Endothelial cell of umbilical vein (primary cell): Measurements from ENCODE around the gene C17orf58. TPM values are rescaled to one million over a fixed set of nuclear protein-coding genes. Genes with fewer than 3 reads are reported as not detected.

Experiments
- BruUV-seq: library from RNA; stranded (reverse); fragments of 400-500 nt; replicated peaks from 2 replicates; lab custom pipeline; 2021; lab: Mats Ljungman, UMichigan
- CTCF ChIA-PET: fragments of 300-600, 350-600 bp; sonication (Branson Sonifier 250); formaldehyde crosslinking; loops from one replicate; lab custom pipeline; 2021; ENCODE audit warnings: antibody characterized with exemption, inconsistent platforms; lab: Charles Lee
- POLR2A ChIA-PET: fragments of 300-600, 350-600 bp; sonication (Branson Sonifier 250); formaldehyde crosslinking; loops from one replicate; lab custom pipeline; 2021; ENCODE audit warnings: antibody characterized with exemption, inconsistent platforms; lab: Charles Lee
- DNase-seq: peaks from one replicate; pipeline ENCODE4 v3.0.0-alpha.2; 2011; ENCODE audit warnings: low read depth, low spot score
- FAIRE-seq: peaks from 2 replicates; lab custom pipeline; 2011; peaks lifted over from hg19 to GRCh38; lab: Jason Lieb, UNC
- H2AFZ ChIP-seq: 2 replicates; pipeline ENCODE4 v1.6.0; 2012; ENCODE audit warnings: low read depth, low read length, control low read depth, inconsistent platforms
- H3K27ac ChIP-seq: 2 replicates; pipeline ENCODE4 v1.5.1; 2011; ENCODE audit warnings: low read depth, mild to moderate bottlenecking, control low read depth, low read length, moderate library complexity; ENCODE audit not compliant: insufficient read depth
- H3K27me3 ChIP-seq, 2 experiments: 2 replicates each; pipeline versions ENCODE4 v1.6.0 to v1.6.1; 2011; ENCODE audit warnings: low read length in 2 of 2, mixed read lengths in 1 of 2; ENCODE audit not compliant: control insufficient read depth in 2 of 2, insufficient read depth in 2 of 2
- H3K36me3 ChIP-seq, 2 experiments: 2 replicates in 1 of 2; 3 replicates in 1 of 2; pipeline ENCODE4 v1.5.1; 2011; ENCODE audit warnings: low read length in 2 of 2, mild to moderate bottlenecking in 1 of 2, moderate library complexity in 1 of 2; ENCODE audit not compliant: control insufficient read depth in 2 of 2, insufficient read depth in 2 of 2; ENCODE audit errors: extremely low read depth in 1 of 2
- H3K4me1 ChIP-seq: 3 replicates; pipeline ENCODE4 v1.5.1; 2011; ENCODE audit warnings: mild to moderate bottlenecking, low read length; ENCODE audit not compliant: control insufficient read depth, insufficient read depth; ENCODE audit errors: extremely low read depth
- H3K4me2 ChIP-seq: 2 replicates; pipeline ENCODE4 v1.6.1; 2011; ENCODE audit warnings: low read length, control low read depth, mixed read lengths; ENCODE audit not compliant: insufficient read depth
- H3K4me3 ChIP-seq, 3 experiments: fragments of 200-600 bp in 1 of 3; sonication (generic), shearing (Covaris generic) in 1 of 3; replicated peaks in 1 of 3; 2 replicates each; pipeline ENCODE4 v1.5.1; 2011 to 2016; ENCODE audit warnings: control low read depth in 3 of 3, low read length in 3 of 3, mild to moderate bottlenecking in 2 of 3, inconsistent platforms in 1 of 3, low read depth in 1 of 3, moderate library complexity in 1 of 3; ENCODE audit not compliant: insufficient read depth in 1 of 3
- H3K79me2 ChIP-seq: 2 replicates; pipeline ENCODE4 v1.6.0; 2012; ENCODE audit warnings: low read length, inconsistent platforms; ENCODE audit not compliant: control insufficient read depth, insufficient read depth
- H3K9ac ChIP-seq: replicated peaks from 2 replicates; pipeline ENCODE3; 2011; ENCODE audit warnings: low read length, control low read depth; ENCODE audit not compliant: insufficient read depth; ENCODE audit errors: extremely low read depth
- H3K9me1 ChIP-seq: replicated peaks from 3 replicates; pipeline ENCODE4 v1.6.0; 2011; ENCODE audit warnings: mild to moderate bottlenecking, low read length; ENCODE audit not compliant: control insufficient read depth, insufficient read depth; ENCODE audit errors: extremely low read depth
- H3K9me3 ChIP-seq: replicated peaks from 2 replicates; pipeline ENCODE4 v1.5.1; 2012; ENCODE audit warnings: low read length, inconsistent platforms; ENCODE audit not compliant: control insufficient read depth, insufficient read depth
- H4K20me1 ChIP-seq: replicated peaks from 2 replicates; pipeline ENCODE3; 2011; ENCODE audit warnings: mild to moderate bottlenecking, low read length; ENCODE audit not compliant: control insufficient read depth, insufficient read depth; ENCODE audit errors: extremely low read depth
- EZH2 ChIP-seq: IDR thresholded peaks from 2 replicates; pipeline ENCODE4 v1.6.1; 2012; ENCODE audit warnings: borderline replicate concordance, low read depth, mild to moderate bottlenecking, moderate library complexity, low read length, inconsistent platforms; ENCODE audit not compliant: severe bottlenecking
- FOS ChIP-seq: IDR thresholded peaks from 2 replicates; pipeline ENCODE4 v1.6.1; 2011; ENCODE audit warnings: mild to moderate bottlenecking, low read length, moderate library complexity, borderline replicate concordance; ENCODE audit not compliant: insufficient read depth
- MYC ChIP-seq: IDR thresholded peaks from one replicate; pipeline ENCODE4 v1.6.1; 2011; ENCODE audit warnings: mild to moderate bottlenecking, low read depth, low read length
- POLR2A ChIP-seq: IDR thresholded peaks from 2 replicates; pipeline ENCODE4 v1.6.1; 2012; ENCODE audit warnings: low read depth, mild to moderate bottlenecking, control low read depth, low read length
- POLR2AphosphoS5 ChIP-seq: IDR thresholded peaks from 2 replicates; pipeline ENCODE4 v1.6.1; 2012; ENCODE audit warnings: low read depth, mild to moderate bottlenecking, control low read depth, low read length, moderate library complexity; ENCODE audit not compliant: insufficient read depth
- dilution Hi-C: fragments of 300-500 bp; cut with MboI; formaldehyde crosslinking; loops from one replicate; pipeline ENCODE4 v1.15.0; 2019; ENCODE audit warnings: low sequenced_read_pairs; ENCODE audit not compliant: extremely low pct_ligation_motif_present
- intact Hi-C: fragments of 100-400 bp; cut with micrococcal nuclease; formaldehyde crosslinking; loops from one replicate; pipeline ENCODE4 v1.10.0; 2022
- polyA plus RNA-seq, 4 experiments: library from polyadenylated mRNA; depleted of rRNA in 3 of 4; stranded (reverse) in 3 of 4; unstranded in 1 of 4; fragments of >200 nt; gene quantifications; 2 replicates each; pipeline versions ENCODE4 v1.2.1 to v1.2.3, GENCODE V29; 2011 to 2012; ENCODE audit warnings: missing spikeins in 1 of 4
- total RNA-seq: library from RNA; stranded (reverse); gene quantifications from 2 replicates; pipeline ENCODE4 v1.2.3, GENCODE V29; 2021

C17orf58 gene
- total and polyA plus RNA-seq, 2 donors (not counting 3 experiments of a cell fraction or from before 2014, with no cell fraction given), result 24.5 to 35.5 TPM

GRCh38 chr17:68016838-68017237, 20.6 kb upstream of the C17orf58 start:
- BruUV-seq, result no TSS peak
- Histone ChIP-seq H4K20me1 (no peaks in the 10 kb centered on the region), H3K27me3 (peaks cover 0 to 7% of the 10 kb centered on the region in 2 experiments), H3K27ac (no peak overlapping the region), H2AFZ (no peak overlapping the region), H3K4me1 (peaks cover 7% of the 10 kb centered on the region), H3K9ac (no peak overlapping the region), H3K4me2 (no peak overlapping the region), H3K4me3 (no peak overlapping the region), H3K36me3 (no peaks in the 10 kb centered on the region), H3K9me1 (no peaks in the 10 kb centered on the region), H3K9me3 (no peaks in the 10 kb centered on the region), H3K79me2 (no peaks in the 10 kb centered on the region)
- dilution Hi-C loops (no loop called here), intact Hi-C loops (no loop called here)
- ChIA-PET CTCF (interaction anchor here (1.2 kb wide), 1 partner anchor 42 kb away, joined by 3 read pairs; no protein-coding TSS in a partner anchor), POLR2A (no interaction called here)
- DNase-seq, result no peak
- TF ChIP-seq MYC (no peak), POLR2AphosphoS5 (no peak)
- FAIRE-seq, result no peak

- dilution Hi-C loops (no loop called here), intact Hi-C loops (no loop called here)
- no TSS peak for BruUV-seq
- peaks cover 2% of the 10 kb centered on the region for H3K4me1 ChIP-seq
- POLR2A ChIA-PET, result no interaction called here
- TF ChIP-seq FOS, result no peak
- TF ChIP-seq POLR2AphosphoS5, result no peak
- no peak for TF ChIP-seq EZH2
- TF ChIP-seq POLR2A, result no peak
- no peak overlapping the region for H3K9ac ChIP-seq
- H4K20me1 ChIP-seq, result no peaks in the 10 kb centered on the region
- no peak overlapping the region for H3K4me3 ChIP-seq
- H3K4me2 ChIP-seq, result no peak overlapping the region
- no peaks in the 10 kb centered on the region for H3K9me3 ChIP-seq
- no peak overlapping the region for H2AFZ ChIP-seq
- FAIRE-seq (no peak), DNase-seq (no peak)
- H3K9me1 ChIP-seq, result no peaks in the 10 kb centered on the region
- H3K36me3 ChIP-seq, result no peaks in the 10 kb centered on the region
- CTCF ChIA-PET, result interaction anchor here (1.2 kb wide), 1 partner anchor 43 kb away, joined by 3 read pairs; no protein-coding TSS in a partner anchor
- no peak overlapping the region for H3K27ac ChIP-seq
- H3K79me2 ChIP-seq, result no peaks in the 10 kb centered on the region
- H3K27me3 ChIP-seq, result peaks cover 0 to 7% of the 10 kb centered on the region in 2 experiments
Measured at GRCh38 chr17:68015081-68015723, 18.9 kb upstream of the C17orf58 start.
